ENCODE measurements around the gene RERE.

DNA sequence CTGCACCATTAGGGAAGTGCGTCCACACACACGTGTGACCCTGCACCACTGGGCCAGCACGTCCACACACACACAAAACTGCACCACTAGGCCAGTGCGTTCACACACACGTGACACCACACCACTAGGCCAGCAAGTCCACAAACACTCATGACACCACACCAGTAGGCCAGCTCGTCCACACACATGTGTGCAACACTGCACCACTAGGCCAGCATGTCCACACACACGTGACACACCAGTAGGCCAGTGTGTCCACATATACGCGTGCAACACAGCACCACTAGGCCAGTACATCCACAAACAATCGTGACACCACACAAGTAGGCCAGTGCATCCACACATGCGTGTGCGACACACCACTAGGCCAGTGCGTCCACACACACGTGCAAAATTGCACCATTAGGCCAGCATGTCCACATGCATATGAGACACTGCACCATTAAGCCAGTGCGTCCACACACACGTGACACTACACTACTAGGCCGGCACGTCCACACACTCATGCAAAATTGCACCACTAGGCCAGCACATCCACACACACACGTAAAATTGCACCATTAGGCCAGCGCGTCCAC is 264.5 kb downstream of the RERE start:
- TF ChIP-seq, protein P1, sequence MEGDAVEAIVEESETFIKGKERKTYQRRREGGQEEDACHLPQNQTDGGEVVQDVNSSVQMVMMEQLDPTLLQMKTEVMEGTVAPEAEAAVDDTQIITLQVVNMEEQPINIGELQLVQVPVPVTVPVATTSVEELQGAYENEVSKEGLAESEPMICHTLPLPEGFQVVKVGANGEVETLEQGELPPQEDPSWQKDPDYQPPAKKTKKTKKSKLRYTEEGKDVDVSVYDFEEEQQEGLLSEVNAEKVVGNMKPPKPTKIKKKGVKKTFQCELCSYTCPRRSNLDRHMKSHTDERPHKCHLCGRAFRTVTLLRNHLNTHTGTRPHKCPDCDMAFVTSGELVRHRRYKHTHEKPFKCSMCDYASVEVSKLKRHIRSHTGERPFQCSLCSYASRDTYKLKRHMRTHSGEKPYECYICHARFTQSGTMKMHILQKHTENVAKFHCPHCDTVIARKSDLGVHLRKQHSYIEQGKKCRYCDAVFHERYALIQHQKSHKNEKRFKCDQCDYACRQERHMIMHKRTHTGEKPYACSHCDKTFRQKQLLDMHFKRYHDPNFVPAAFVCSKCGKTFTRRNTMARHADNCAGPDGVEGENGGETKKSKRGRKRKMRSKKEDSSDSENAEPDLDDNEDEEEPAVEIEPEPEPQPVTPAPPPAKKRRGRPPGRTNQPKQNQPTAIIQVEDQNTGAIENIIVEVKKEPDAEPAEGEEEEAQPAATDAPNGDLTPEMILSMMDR (IDR thresholded peaks at IDR 0.05): no peak
- TF ChIP-seq POLR2A (IDR thresholded peaks at IDR 0.05): no peak
- TF ChIP-seq POLR2AphosphoS5 (IDR thresholded peaks at IDR 0.05; ENCODE audit: insufficient read depth in 1 of 2, low read depth in 1 of 2): no peak
